Stimulated activated CD8-positive, alpha-beta memory T cell treated with anti-CD3 and anti-CD28 coated beads, Interleukin-15, amount 100 ng/mL, for 4 hours (primary cell): Measurements from ENCODE around the gene TUBA1C.
"Not testable (repeated sequence)": the region's sequence is repeated elsewhere in the genome, so short reads cannot be mapped to it uniquely, and the experiment has no call there.

Experiments
- DNase-seq, 2 donors: peaks; one replicate each; pipeline ENCODE4 v3.0.0-alpha.2; 2020; ENCODE audit warnings: low read depth in 2 of 2

TUBA1C gene

DNA sequence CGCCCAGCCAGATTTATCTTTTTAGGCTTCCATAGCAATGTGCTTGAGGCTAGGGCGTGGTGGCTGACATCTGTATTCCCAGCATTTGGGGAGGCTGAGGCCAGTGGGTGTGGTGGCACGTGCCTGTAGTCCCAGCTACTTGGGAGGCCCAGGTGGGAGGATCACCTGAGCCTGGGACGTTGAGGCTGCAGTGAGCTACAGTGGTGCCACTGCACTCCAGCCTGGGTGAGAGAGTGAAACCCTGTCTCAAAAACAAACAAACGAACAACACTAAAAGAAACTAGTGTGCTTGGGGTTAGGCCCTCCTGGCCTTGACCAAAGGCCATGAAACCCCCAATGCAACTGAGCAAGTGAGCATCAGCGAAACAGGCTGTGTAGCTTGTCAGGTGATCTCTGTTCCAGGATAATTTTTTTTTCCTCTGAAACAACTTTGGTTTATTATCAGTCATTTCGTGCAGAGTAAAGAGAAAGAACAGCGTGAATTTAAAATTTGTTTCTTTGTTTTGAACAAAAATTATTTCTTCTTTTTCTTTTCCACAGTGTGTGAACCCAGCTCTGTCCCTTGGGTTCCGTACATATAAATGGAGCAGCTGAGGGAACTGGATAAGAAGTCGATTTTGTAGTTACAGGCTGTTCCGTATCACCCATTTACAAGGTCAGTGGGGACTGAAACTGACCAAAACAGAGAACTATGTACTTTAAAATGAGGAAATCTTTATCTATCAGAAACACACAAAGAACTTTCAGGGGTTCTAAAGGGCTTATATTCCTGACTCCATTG lies 8.8 kb upstream of the TUBA1C start:
- no peak for DNase-seq

GRCh38 chr12:49257508-49258184 lies 7.2 kb upstream of the TUBA1C start:
- DNase-seq, result not testable (repeated sequence)

DNA sequence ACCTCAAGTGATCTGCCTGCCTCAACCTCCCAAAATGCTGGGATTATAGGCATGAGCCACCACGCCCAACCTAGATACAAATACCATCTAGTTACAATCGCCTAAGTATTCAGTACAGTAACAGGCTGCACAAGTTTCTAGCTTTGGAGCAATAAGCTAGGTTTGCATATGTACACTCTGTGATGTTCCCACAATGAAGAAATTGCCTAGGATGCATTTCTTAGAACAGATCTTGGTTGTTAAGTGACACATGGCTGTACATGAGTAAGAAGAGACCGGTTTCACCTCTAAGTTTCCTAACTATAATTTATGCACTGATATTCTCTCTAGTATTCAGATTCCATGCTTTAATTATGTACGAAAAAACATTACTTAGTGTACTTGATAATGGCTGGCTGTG lies 5.4 kb upstream of the TUBA1C start:
- no peak for DNase-seq

- DNase-seq, result no peak
These were observed 4.7 kb upstream of the TUBA1C start for GRCh38 chr12:49260166-49260565.

DNA sequence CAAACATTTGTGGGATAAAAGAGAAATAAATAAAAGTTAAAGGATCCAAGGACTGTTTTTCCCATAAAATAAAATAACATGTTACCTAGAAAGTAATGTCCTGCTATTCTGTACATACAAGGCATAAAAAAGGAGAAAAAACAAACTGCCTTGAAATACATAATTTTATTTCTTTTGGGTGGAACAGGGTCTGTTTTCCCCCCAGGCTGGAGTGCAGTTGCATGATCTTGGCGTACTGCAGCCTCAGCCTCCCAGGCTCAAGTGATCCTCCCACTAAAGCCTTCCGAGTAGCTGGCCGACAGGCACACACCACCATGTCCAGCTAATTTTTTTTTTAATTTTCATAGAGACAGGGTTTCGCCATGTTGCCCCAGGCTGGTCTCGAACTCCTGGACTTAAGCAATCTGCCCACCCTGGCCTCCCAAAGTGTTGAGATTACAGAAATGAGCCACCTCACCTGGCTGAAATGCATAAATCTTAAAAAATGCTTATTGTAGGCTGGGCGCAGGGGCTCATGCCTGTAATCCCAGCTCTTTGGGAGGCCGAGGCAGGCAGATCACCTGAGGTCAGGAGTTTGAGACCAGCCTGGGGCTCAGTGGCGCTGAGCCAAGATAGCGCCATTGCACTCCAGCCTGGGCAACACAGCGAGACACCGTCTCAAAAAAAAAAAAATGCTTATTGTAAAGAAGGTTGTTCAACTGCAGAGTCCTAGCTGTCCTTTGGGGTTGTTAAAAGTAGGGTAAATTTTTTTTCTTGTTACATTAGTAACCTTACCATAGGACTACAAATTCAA lies 4.1 kb upstream of the TUBA1C start:
- no peak for DNase-seq

GRCh38 chr12:49261721-49262120 lies 3.2 kb upstream of the TUBA1C start:
- no peak for DNase-seq

- DNase-seq, result no peak
These were observed 1.5 kb upstream of the TUBA1C start for GRCh38 chr12:49263400-49263763.

GRCh38 chr12:49264466-49264872 lies 413 bp upstream of the TUBA1C start:
- DNase-seq, result no peak

DNA sequence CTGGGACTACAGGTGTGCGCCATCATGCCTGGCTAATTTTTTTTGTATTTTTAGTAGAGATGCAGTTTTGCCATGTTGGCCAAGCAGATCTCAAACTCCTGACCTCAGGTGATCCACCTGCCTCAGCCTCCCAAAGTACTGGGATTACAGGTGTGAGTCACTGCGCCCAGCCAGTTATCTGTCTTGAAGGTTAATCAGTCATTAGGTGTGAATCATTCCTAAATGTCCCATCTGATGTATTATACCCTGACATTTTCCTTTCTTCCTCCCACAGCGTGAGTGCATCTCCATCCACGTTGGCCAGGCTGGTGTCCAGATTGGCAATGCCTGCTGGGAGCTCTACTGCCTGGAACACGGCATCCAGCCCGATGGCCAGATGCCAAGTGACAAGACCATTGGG lies 4.3 kb downstream of the TUBA1C start:
- not testable (repeated sequence) for DNase-seq

DNA sequence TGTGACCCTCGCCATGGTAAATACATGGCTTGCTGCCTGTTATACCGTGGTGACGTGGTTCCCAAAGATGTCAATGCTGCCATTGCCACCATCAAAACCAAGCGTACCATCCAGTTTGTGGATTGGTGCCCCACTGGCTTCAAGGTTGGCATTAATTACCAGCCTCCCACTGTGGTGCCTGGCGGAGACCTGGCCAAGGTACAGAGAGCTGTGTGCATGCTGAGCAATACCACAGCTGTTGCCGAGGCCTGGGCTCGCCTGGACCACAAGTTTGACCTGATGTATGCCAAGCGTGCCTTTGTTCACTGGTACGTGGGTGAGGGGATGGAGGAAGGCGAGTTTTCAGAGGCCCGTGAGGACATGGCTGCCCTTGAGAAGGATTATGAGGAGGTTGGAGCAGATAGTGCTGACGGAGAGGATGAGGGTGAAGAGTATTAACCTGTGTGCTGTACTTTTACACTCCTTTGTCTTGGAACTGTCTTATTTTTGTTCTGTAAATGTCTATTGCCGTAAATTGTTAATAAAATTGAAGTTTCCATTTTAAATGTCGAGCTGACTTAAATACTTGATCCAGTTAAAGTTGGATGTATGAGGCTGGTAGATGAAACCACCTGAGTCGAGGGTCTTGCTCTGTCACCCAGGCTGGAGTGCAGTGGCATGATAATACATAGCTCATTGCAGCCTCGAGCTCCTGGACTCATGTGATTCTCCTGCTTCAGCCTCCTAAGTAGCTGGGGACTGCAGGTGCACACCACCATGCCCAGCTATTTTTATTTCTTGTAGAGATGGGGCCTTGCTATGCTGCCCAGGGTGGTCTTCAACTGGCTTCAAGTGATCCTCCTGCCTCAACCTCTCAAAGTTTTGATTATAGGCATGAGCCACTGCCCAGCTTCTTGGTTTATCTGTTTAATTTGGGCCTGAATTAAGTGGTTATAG lies 8.2 kb downstream of the TUBA1C start:
- no peak for DNase-seq

- no peak for DNase-seq
These were observed 9.0 kb downstream of the TUBA1C start for GRCh38 chr12:49273726-49274395.

DNA sequence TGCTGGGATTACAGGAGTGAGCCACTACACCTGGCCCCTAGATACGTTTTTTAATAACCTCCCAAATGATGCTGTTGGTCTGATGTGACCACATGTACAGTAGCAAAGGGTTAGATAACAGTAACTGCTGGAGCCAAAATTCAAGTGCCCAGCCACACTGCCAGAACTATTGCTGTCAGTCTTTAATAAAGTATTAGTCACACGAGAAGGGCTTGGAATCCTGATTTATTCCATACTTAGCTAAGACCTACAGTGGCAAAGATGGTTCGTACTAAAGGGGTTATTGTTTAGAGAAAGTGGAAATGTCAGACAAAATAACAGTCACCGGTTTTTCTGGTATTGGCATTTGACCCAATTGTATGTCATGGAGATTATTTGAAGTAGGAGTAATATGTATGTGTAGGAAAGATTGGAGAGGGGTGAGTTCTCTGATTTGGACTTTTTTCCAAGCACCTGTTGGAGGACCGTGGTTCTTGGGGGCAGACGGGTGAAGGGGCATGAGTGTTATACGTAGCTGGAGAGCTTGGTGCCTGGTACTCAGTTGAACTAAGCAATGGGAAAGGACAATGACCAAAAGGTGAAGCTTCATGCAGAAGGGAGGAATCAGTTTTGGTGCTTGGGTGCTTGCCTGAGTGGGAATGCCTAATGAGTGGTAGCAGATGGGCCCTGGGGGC lies 9.7 kb downstream of the TUBA1C start:
- DNase-seq, result no peak

DNA sequence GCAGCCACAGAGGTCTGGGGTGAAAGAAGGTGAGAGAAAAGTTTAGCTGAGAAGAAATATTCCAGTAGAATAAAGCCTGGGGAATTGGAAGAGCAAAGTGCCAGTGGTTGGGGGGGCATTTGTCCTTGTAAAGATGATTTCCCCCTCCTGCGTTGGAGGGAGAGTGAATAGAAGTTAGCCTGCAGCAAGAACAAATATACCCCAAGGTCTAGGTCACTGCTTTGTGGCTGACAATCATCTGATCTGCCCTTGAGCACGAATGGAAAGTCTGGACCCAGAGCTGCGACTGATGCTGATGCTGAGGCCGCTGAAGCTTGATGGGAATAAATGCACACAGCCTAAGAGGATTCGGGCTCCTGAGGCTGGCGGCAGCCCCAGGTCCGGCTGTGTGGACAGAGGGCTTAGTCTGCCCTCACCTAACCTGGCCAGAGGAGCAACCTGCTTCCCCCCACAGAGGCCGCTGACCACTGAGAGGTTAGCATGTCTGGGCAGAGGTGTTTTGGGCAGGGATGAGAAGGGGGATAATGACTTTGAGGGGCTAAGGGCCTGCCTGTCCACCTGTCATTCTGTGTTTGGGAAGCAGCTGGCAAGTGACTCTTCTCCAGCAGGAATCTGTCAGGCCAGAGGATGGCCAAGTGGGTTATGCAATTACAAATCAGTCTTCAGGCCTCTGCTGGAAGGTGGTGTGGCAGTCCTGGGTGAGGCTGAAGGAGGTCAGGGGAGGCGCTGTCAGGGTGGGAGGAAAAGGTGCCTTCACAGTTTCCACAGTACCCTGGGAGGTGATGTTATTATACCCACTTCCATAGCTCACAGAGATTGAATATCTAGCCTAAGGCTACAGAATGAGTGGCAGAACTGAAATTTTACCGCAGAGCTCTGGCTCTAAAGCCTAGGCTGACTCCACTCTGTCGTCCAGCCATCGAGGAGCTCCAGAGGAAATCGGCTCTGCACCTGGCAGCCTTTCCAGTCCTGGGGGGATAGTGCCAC lies 11.7 kb downstream of the TUBA1C start:
- no peak for DNase-seq

- DNase-seq, result no peak
These were observed 12.6 kb downstream of the TUBA1C start for GRCh38 chr12:49277466-49277865.

GRCh38 chr12:49279706-49280159 lies 14.9 kb downstream of the TUBA1C start:
- no peak for DNase-seq

DNA sequence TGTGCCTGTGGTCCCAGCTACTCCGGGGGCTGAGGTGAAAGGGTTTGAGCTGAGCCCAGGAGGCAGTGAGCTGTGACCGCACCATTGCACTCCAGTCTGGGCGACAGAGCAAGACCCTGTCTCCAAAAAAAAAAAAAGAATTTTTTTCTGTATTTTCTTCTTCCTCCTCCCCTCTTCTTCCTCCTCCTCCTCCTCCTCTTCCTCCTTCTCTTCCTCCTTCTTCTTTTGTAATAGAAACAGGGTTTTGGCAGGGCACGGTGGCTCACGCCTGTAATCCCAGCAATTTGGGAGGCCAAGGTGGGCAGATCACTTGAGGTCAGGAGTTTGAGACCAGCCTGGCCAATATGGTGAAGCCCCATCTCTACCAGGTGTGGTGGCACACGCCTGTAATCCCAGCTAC lies 15.7 kb downstream of the TUBA1C start:
- DNase-seq, result not testable (repeated sequence)

- DNase-seq, result no peak
These were observed 17.4 kb downstream of the TUBA1C start for GRCh38 chr12:49282302-49282701.

GRCh38 chr12:49282740-49283375 lies 18.0 kb downstream of the TUBA1C start:
- DNase-seq, result not testable (repeated sequence)
